ENCODE measurements around the gene SPRR3.

DNA sequence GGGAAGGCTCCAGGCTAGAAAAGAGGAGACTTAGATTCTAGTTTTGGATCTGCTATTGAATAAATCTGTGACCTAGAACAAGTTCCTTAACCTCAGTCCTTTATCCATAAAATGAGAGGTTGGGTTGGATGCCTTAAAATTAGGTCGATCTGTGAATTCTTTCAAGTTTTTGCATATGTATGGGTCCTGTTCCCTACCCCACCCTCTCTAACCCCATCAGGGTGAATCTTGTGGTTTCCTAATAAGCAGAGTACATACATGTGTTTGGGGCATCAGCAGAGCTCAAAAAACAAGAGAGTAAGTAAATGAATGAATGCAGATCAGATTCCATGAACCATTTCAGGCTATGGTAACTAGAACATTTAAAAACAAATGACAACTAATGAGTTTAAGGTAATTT, 24.9 kb upstream of the SPRR3 start:
- TF ChIP-seq, protein P1, sequence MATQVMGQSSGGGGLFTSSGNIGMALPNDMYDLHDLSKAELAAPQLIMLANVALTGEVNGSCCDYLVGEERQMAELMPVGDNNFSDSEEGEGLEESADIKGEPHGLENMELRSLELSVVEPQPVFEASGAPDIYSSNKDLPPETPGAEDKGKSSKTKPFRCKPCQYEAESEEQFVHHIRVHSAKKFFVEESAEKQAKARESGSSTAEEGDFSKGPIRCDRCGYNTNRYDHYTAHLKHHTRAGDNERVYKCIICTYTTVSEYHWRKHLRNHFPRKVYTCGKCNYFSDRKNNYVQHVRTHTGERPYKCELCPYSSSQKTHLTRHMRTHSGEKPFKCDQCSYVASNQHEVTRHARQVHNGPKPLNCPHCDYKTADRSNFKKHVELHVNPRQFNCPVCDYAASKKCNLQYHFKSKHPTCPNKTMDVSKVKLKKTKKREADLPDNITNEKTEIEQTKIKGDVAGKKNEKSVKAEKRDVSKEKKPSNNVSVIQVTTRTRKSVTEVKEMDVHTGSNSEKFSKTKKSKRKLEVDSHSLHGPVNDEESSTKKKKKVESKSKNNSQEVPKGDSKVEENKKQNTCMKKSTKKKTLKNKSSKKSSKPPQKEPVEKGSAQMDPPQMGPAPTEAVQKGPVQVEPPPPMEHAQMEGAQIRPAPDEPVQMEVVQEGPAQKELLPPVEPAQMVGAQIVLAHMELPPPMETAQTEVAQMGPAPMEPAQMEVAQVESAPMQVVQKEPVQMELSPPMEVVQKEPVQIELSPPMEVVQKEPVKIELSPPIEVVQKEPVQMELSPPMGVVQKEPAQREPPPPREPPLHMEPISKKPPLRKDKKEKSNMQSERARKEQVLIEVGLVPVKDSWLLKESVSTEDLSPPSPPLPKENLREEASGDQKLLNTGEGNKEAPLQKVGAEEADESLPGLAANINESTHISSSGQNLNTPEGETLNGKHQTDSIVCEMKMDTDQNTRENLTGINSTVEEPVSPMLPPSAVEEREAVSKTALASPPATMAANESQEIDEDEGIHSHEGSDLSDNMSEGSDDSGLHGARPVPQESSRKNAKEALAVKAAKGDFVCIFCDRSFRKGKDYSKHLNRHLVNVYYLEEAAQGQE (IDR thresholded peaks at IDR 0.05; ENCODE audit: low read depth), result no peak
- TF ChIP-seq POLR2A (IDR thresholded peaks at IDR 0.05; ENCODE audit: borderline replicate concordance, extremely low read depth, insufficient read depth, insufficient read length) (no peak), SIN3A (IDR thresholded peaks at IDR 0.05; ENCODE audit: low read depth) (no peak), YY1 (IDR thresholded peaks at IDR 0.05; ENCODE audit: extremely low read depth, insufficient replicate concordance, low read depth, low read length) (no peak), ZNF274 (IDR thresholded peaks at IDR 0.05; ENCODE audit: low read depth, low read length) (no peak), CEBPB (IDR thresholded peaks at IDR 0.05; ENCODE audit: low read depth) (no peak), RAD21 (IDR thresholded peaks at IDR 0.05; ENCODE audit: low read depth) (no peak)
- TF ChIP-seq, protein P2, sequence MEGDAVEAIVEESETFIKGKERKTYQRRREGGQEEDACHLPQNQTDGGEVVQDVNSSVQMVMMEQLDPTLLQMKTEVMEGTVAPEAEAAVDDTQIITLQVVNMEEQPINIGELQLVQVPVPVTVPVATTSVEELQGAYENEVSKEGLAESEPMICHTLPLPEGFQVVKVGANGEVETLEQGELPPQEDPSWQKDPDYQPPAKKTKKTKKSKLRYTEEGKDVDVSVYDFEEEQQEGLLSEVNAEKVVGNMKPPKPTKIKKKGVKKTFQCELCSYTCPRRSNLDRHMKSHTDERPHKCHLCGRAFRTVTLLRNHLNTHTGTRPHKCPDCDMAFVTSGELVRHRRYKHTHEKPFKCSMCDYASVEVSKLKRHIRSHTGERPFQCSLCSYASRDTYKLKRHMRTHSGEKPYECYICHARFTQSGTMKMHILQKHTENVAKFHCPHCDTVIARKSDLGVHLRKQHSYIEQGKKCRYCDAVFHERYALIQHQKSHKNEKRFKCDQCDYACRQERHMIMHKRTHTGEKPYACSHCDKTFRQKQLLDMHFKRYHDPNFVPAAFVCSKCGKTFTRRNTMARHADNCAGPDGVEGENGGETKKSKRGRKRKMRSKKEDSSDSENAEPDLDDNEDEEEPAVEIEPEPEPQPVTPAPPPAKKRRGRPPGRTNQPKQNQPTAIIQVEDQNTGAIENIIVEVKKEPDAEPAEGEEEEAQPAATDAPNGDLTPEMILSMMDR (IDR thresholded peaks at IDR 0.05 in 2 of 3, conservative IDR thresholded peaks at IDR 0.05 in 1 of 3; ENCODE audit: borderline replicate concordance in 1 of 3, insufficient read depth in 1 of 3, low read depth in 2 of 3, low read length in 2 of 3), result no peak
- TF ChIP-seq, protein P3, sequence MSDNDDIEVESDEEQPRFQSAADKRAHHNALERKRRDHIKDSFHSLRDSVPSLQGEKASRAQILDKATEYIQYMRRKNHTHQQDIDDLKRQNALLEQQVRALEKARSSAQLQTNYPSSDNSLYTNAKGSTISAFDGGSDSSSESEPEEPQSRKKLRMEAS (IDR thresholded peaks at IDR 0.05), result no peak
- TF ChIP-seq, protein P4, sequence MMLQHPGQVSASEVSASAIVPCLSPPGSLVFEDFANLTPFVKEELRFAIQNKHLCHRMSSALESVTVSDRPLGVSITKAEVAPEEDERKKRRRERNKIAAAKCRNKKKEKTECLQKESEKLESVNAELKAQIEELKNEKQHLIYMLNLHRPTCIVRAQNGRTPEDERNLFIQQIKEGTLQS (IDR thresholded peaks at IDR 0.05), result no peak

Data from HCT116 (cell line).